ENCODE measurements around the gene NEUROD2. TPM values are rescaled to one million over a fixed set of nuclear protein-coding genes. Genes with fewer than 3 reads are reported as not detected.

NEUROD2 gene
- total and polyA plus RNA-seq, 7 experiments from 2014 or later: not detected

- H3K27ac Mint-ChIP-seq: no peak overlapping the region
- peaks cover 0 to 1% (median 0%) of the 10 kb centered on the region in 5 donors for H3K36me3 Mint-ChIP-seq
- ATAC-seq: no peak
- Histone ChIP-seq H3K36me3 (ENCODE audit: control insufficient read depth in 2 of 3, insufficient read depth in 3 of 3, low read length in 3 of 3) (no peaks in the 10 kb centered on the region), H3K27me3 (ENCODE audit: control insufficient read depth in 2 of 2, insufficient read depth in 2 of 2, low read length in 2 of 2) (peaks cover 0 to 4% of the 10 kb centered on the region in 2 donors), H3K4me3 (ENCODE audit: low read length) (no peak overlapping the region), H3K9me3 (ENCODE audit: control insufficient read depth in 2 of 3, low read length in 3 of 3) (no peaks in the 10 kb centered on the region), H3K4me1 (ENCODE audit: control insufficient read depth in 2 of 2, insufficient read depth in 2 of 2, low read length in 2 of 2) (peaks cover 6 to 11% of the 10 kb centered on the region in 2 donors), H3K27ac (ENCODE audit: low read depth, low read length) (no peak overlapping the region)
- intact Hi-C loops (cut with micrococcal nuclease): no loop called here
- H3K27me3 Mint-ChIP-seq: peaks cover 0 to 70% (median 11%) of the 10 kb centered on the region in 5 donors
- peaks cover 0 to 13% (median 3%) of the 10 kb centered on the region in 7 donors for H3K4me1 Mint-ChIP-seq
- CTCF ChIA-PET: interaction anchor here (0.5 to 1.0 kb wide), 4 partner anchors 8 to 202 kb away, joined by 3 to 5 read pairs (median 4); no protein-coding TSS in a partner anchor
- DNase-seq: no peak
- peaks cover 0 to 2% (median 0%) of the 10 kb centered on the region in 11 donors for H3K9me3 Mint-ChIP-seq
- POLR2A ChIA-PET: interaction anchor here (0.7 to 1.3 kb wide), 2 partner anchors 9 to 228 kb away, joined by 3 read pairs; no protein-coding TSS in a partner anchor
- no peak overlapping the region for H3K4me3 Mint-ChIP-seq
Measured at GRCh38 chr17:39614545-39615157, 6.9 kb upstream of the NEUROD2 start.

DNA sequence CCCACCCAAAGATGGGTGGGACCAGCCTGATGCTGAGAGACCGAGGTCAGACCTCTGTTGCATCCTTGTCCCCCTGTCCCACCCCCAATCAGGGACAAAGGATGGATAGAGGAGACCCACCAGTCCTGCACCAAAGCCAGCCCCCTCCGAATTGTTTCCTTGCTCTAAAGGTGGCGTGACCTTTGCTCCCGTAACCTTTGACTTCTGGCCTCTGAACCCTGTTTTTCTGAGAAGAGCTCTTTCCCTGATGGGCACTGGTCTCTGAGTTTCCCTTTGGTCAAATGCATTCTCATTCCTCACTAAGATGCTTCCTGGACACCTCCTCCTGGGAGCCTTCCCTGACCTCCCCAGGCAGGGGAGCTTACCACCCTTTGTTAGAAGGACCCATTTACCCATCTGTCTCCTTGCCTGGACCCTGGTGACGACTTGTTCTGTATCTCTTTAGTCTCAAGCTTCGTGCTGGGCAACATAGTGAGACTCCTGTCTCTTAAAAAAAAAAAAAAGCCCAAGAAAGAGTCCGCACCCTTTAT is 5.3 kb upstream of the NEUROD2 start:
- no peak overlapping the region for H3K4me3 Mint-ChIP-seq
- no peak overlapping the region for H3K27ac Mint-ChIP-seq
- H3K27me3 ChIP-seq (ENCODE audit: control insufficient read depth in 2 of 2, insufficient read depth in 2 of 2, low read length in 2 of 2): peaks cover 3 to 4% of the 10 kb centered on the region in 2 donors
- no peaks in the 10 kb centered on the region for H3K36me3 Mint-ChIP-seq
- ATAC-seq (no peak), DNase-seq (no peak)
- H3K36me3 ChIP-seq (ENCODE audit: control insufficient read depth in 2 of 3, insufficient read depth in 3 of 3, low read length in 3 of 3): no peaks in the 10 kb centered on the region
- no peaks in the 10 kb centered on the region for H3K9me3 ChIP-seq (ENCODE audit: control insufficient read depth in 2 of 3, low read length in 3 of 3)
- POLR2A ChIA-PET: interaction anchor here (0.6 kb wide), 2 partner anchors 9 to 393 kb away, joined by 3 read pairs; no protein-coding TSS in a partner anchor
- CTCF ChIA-PET: no interaction called here
- peaks cover 0 to 9% (median 2%) of the 10 kb centered on the region in 7 donors for H3K4me1 Mint-ChIP-seq
- H3K4me3 ChIP-seq (ENCODE audit: low read length): no peak overlapping the region
- peaks cover 14 to 70% (median 21%) of the 10 kb centered on the region in 5 donors for H3K27me3 Mint-ChIP-seq
- peaks cover 0 to 2% (median 0%) of the 10 kb centered on the region in 11 donors for H3K9me3 Mint-ChIP-seq
- H3K27ac ChIP-seq (ENCODE audit: low read depth, low read length): no peak overlapping the region
- intact Hi-C loops (cut with micrococcal nuclease): no loop called here
- H3K4me1 ChIP-seq (ENCODE audit: control insufficient read depth in 2 of 2, insufficient read depth in 2 of 2, low read length in 2 of 2): peaks cover 4 to 6% of the 10 kb centered on the region in 2 donors

DNA sequence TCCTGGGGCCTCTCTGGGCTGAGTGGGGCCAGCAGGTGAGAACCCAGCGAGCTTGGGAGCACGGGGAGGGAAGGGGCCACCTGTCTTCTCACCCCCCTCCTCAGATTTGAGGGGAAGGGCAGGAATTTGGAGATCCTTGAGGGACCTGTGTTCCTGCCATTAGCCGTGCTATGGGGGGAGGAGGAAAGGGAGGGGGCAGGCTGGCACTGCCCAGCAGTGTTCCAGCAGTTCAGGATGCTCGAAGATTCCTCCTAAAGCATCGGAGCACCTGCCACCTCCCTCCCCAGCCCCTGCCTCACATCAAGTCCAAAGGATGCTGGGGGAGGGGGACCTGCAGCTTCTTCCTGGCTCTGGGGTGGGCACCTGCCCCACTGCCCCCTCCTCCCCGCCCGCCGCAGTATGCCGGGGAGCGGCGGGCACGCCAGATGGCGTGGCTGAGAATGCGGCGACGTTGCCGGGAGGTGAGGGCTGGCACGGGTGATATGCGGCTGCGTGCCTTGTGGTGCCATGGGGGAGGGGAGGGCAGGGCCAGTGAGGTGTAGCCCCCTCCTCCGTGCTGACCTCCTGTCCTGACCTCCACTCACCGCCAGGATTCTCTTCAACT is 4.7 kb upstream of the NEUROD2 start:
- H3K36me3 ChIP-seq (ENCODE audit: control insufficient read depth in 2 of 3, insufficient read depth in 3 of 3, low read length in 3 of 3): no peaks in the 10 kb centered on the region
- no peak overlapping the region for H3K4me3 ChIP-seq (ENCODE audit: low read length)
- H3K27me3 ChIP-seq (ENCODE audit: control insufficient read depth in 2 of 2, insufficient read depth in 2 of 2, low read length in 2 of 2): peaks cover 3% of the 10 kb centered on the region in 2 donors
- Mint-ChIP-seq H3K9me3 (peaks cover 0 to 2% (median 0%) of the 10 kb centered on the region in 11 donors), H3K4me3 (no peak overlapping the region), H3K27me3 (peaks cover 14 to 73% (median 21%) of the 10 kb centered on the region in 5 donors), H3K4me1 (peaks cover 0 to 9% (median 3%) of the 10 kb centered on the region in 7 donors), H3K27ac (no peak overlapping the region), H3K36me3 (no peaks in the 10 kb centered on the region)
- CTCF ChIA-PET: interaction anchor here (0.6 to 0.9 kb wide), 2 partner anchors 43 to 807 kb away, joined by 3 to 5 read pairs; no protein-coding TSS in a partner anchor
- no peak overlapping the region for H3K27ac ChIP-seq (ENCODE audit: low read depth, low read length)
- ATAC-seq (no peak), DNase-seq (no peak)
- no peaks in the 10 kb centered on the region for H3K9me3 ChIP-seq (ENCODE audit: control insufficient read depth in 2 of 3, low read length in 3 of 3)
- intact Hi-C loops (cut with micrococcal nuclease): no loop called here
- peaks cover 5% of the 10 kb centered on the region in 2 donors for H3K4me1 ChIP-seq (ENCODE audit: control insufficient read depth in 2 of 2, insufficient read depth in 2 of 2, low read length in 2 of 2)
- POLR2A ChIA-PET: interaction anchor here (0.6 kb wide), 1 partner anchor 393 kb away, joined by 3 read pairs; no protein-coding TSS in a partner anchor

GRCh38 chr17:39611401-39612112 is 3.8 kb upstream of the NEUROD2 start:
- ChIA-PET POLR2A (no interaction called here), CTCF (interaction anchor here (0.9 kb wide), 1 partner anchor 43 kb away, joined by 5 read pairs; no protein-coding TSS in a partner anchor)
- no peak overlapping the region for H3K27ac ChIP-seq (ENCODE audit: low read depth, low read length)
- peaks cover 0 to 7% (median 4%) of the 10 kb centered on the region in 7 donors for H3K4me1 Mint-ChIP-seq
- H3K27ac Mint-ChIP-seq: no peak overlapping the region
- DNase-seq: no peak
- H3K4me3 ChIP-seq (ENCODE audit: low read length): no peak overlapping the region
- H3K4me1 ChIP-seq (ENCODE audit: control insufficient read depth in 2 of 2, insufficient read depth in 2 of 2, low read length in 2 of 2): peaks cover 0 to 10% of the 10 kb centered on the region in 2 donors
- no peaks in the 10 kb centered on the region for H3K36me3 Mint-ChIP-seq
- H3K9me3 ChIP-seq (ENCODE audit: control insufficient read depth in 2 of 3, low read length in 3 of 3): no peaks in the 10 kb centered on the region
- no peak overlapping the region for H3K4me3 Mint-ChIP-seq
- peaks cover 0 to 2% (median 0%) of the 10 kb centered on the region in 11 donors for H3K9me3 Mint-ChIP-seq
- ATAC-seq: no peak
- peaks cover 14 to 71% (median 21%) of the 10 kb centered on the region in 5 donors for H3K27me3 Mint-ChIP-seq
- intact Hi-C loops (cut with micrococcal nuclease): no loop called here
- no peaks in the 10 kb centered on the region for H3K36me3 ChIP-seq (ENCODE audit: control insufficient read depth in 2 of 3, insufficient read depth in 3 of 3, low read length in 3 of 3)
- peaks cover 0 to 10% of the 10 kb centered on the region in 2 donors for H3K27me3 ChIP-seq (ENCODE audit: control insufficient read depth in 2 of 2, insufficient read depth in 2 of 2, low read length in 2 of 2)

DNA sequence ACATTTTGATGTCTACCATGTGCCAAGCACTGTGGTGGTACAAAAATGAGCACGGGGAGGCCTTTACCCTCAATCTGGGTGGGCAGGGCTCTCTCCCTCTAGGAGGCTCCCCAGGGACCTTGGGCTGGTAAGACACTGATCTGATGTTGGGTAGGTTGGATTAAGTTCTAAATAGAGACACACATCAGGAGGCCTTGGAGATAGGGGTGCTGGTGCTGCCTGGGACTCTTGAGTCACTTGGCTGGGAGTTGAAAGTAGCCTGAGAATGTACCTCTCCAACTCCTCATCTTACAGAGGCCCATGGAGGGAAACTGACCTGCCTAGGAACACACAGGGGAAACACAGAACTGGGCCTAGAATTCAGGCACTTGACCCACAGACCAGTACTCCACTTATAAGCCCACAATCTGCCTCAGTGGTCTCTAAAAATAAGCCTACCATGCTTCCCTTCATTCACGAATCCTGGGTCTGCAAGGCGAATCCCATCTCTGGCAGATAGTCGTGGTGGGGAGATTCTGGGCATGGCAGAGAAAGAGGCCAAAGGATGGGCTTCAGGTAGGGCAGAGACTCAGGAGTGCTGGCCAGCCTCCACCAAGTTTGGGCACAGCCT is 1.8 kb upstream of the NEUROD2 start:
- peaks cover 14 to 66% (median 25%) of the 10 kb centered on the region in 5 donors for H3K27me3 Mint-ChIP-seq
- H3K9me3 Mint-ChIP-seq: peaks cover 0 to 2% (median 0%) of the 10 kb centered on the region in 11 donors
- Histone ChIP-seq H3K27me3 (ENCODE audit: control insufficient read depth in 2 of 2, insufficient read depth in 2 of 2, low read length in 2 of 2) (peaks cover 5 to 17% of the 10 kb centered on the region in 2 donors), H3K36me3 (ENCODE audit: control insufficient read depth in 2 of 3, insufficient read depth in 3 of 3, low read length in 3 of 3) (no peaks in the 10 kb centered on the region), H3K4me1 (ENCODE audit: control insufficient read depth in 2 of 2, insufficient read depth in 2 of 2, low read length in 2 of 2) (peaks cover 11 to 28% of the 10 kb centered on the region in 2 donors), H3K4me3 (ENCODE audit: low read length) (no peak overlapping the region), H3K27ac (ENCODE audit: low read depth, low read length) (no peak overlapping the region), H3K9me3 (ENCODE audit: control insufficient read depth in 2 of 3, low read length in 3 of 3) (no peaks in the 10 kb centered on the region)
- ATAC-seq (no peak), DNase-seq (no peak)
- no peak overlapping the region for H3K27ac Mint-ChIP-seq
- no peaks in the 10 kb centered on the region for H3K36me3 Mint-ChIP-seq
- ChIA-PET POLR2A (no interaction called here), CTCF (no interaction called here)
- H3K4me1 Mint-ChIP-seq: peaks cover 4 to 20% (median 12%) of the 10 kb centered on the region in 7 donors
- H3K4me3 Mint-ChIP-seq: no peak overlapping the region
- intact Hi-C loops (cut with micrococcal nuclease): no loop called here

Measured in naive thymus-derived CD4-positive, alpha-beta T cell (primary cell).